Measurements from ENCODE around the gene DCTN5. TPM values are rescaled to one million over a fixed set of nuclear protein-coding genes. Genes with fewer than 3 reads are reported as not detected.
A peak's percentile ranks its signal among the peaks of the same experiment; 100 is the strongest.

The DCTN5 gene
- total RNA-seq, 2 donors from 2014 or later, result 78.7 to 81.3 TPM

DNA sequence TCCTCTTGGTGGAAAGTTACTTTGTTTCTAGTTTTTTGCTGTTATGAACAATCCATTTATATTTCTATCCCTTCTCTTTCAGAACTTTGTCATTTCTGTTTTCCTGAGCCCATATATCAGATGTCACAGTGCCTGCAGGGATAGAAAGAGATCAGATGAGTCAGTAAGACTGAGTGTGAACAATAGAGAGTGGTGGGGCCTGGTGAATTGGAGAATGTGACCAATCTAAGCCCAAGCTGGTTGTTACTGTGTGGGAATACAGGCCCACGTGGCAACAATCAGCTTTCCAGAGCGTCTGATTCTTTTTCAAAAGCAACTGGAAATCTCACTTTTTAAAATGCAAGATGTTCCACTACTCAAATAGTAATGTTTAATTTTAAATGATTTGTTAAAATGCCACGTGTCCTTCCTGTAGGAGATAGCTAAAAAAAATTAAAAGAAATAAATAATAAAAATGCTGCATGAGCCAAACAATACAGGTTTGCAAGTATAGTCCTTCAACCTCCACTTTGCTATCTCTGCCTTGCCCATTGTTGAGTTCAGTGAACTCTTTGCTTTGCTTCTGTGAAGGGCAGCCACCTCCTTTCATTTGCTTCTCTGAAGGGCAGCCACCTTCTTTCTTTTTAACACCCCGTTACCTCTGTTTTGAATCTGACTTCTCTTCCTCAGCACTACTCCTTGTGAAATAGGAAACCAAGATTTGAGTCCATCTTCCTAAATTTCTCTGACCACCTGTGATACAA is 9.6 kb downstream of the DCTN5 start:
- ATAC-seq (no peak), DNase-seq (no peak)
- intact Hi-C loops (cut with DNase I, micrococcal nuclease), result no loop called here

DNA sequence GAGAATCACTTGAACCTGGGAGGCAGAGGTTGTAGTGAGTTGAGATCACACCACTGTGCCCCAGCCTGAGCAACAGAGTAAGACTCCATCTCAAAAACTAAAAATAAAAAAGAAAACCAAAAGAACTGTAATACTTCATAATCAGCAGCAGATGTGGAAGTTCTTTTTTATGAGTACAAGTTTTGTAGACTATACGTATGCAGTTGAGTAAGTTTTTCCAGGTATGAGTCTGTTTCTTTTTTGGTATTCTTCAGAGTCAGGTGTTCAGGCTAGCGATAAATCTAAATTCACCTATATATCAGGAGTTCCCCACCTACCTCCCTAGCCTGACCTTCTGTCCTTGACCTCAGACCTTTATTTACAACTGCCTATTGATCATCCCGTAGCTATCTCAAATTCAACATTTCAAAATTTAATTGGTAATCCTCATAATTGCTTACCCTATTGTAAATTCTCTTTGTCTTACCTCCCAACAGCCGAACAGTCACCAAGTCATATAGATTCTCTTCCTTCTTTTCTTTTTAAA is 10.7 kb downstream of the DCTN5 start:
- ATAC-seq (no peak), DNase-seq (no peak)
- intact Hi-C loops (cut with DNase I, micrococcal nuclease), result no loop called here

DNA sequence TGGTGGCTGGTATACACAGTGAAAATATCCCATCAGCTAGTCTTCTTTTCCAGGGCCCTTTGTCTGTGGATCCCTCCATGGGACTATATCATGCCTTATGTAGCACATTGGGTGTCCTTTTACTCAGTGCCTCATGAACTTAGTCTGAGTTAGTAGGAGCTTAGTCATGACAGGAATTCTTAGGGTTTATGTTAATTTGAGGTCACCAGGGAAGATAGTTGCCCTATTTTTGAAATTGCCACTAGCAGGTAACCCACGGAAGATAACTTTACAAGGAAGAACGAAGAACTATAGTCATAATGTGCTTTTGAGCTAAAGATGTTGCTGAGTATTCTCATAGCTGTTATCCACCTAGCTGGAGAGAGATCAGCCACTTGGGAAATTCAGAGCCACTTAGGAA is 22.7 kb downstream of the DCTN5 start:
- intact Hi-C loops (cut with DNase I, micrococcal nuclease), result no loop called here
- DNase-seq (no peak), ATAC-seq (no peak)

DNA sequence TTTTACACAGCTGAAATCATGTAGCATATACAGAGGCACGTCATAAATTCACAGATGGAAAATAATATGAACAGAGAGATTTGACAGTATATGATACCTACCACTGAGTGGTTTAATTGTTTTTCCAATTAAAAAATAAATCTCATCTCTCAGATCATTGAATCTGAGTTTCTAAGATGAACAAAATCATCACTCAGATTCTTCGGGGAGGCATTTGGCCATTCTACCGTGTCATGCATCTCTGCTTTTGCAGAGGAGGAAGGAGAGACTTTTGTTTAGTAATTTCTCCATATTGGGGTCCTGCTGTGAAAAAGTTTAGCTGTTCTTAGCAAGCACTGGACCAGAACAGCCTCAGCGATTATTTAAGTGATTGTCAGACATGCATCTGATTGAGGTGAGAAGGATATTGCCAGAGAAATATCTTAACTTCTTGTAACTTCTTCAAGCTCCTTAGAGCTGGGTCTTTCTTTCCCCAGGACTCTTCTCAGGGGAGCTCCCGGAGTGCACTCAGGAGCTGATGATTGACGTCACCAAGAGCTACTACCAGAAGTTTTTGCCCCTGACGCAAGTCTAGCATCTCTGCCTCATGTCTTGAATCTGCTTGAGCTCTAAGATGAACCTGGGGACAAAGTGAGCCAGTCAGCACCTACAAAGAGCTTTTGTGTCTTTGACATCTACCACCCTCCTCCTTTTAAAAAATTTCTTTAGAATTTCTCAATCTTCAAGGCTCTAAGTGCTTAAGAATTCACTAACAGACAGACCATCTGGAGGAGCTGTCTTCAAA is 25.5 kb downstream of the DCTN5 start:
- no peak for DNase-seq
- no peak for ATAC-seq
- intact Hi-C loops (cut with DNase I, micrococcal nuclease), result no loop called here

DNA sequence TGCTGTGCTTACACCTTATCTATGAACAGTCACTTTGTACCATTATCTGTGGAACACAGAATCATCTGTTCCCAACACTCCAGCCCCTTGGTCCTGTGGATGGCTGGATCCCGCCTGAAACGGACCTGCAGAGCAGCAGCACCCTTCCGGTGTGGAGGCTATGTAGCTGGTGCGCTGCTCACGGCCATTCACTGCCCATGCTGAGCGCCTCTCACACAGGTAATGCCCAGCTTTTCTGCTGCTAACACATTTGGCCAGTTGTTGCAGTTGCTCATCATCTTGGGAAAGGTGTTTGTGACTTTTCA is 26.0 kb downstream of the DCTN5 start:
- intact Hi-C loops (cut with DNase I, micrococcal nuclease), result no loop called here
- DNase-seq (no peak), ATAC-seq (no peak)

DNA sequence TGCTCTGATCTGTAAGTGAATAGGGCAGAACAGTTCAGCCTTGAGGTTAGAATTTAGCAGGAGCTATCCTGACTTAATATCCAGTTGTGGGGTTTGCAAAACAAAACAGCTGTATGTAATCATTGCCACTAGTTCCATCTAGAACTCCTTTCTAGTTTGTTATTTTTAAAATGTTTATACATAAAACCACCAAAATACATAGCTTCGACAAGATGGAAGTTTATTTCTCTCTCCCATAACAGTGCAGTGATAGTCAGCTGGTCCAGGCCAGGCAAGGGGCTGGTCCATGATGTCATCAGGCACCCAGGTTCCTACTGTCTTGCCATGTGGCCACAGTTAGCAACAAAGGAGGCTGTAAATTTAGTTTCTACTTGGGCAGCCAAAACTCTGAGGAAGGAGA is 27.0 kb downstream of the DCTN5 start:
- intact Hi-C loops (cut with DNase I, micrococcal nuclease), result no loop called here
- DNase-seq (no peak), ATAC-seq (no peak)

DNA sequence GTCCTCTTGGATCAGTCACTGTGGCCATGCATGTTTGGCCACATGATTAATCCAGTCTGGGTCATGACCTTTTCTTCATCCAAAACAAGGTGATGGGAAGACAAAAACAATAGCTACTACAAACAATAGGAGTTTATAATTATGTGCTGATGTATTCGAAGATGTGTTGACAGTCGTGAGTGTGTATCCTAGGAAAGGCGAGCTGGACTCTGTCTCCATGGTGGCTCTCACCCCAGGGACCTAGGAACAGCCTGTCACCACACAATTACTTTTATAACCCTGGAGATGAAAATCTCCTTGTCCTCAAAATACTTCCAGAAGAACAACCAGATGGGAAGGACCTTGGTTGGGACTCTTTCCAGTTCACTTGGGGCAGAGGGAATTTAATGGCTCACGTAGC is 27.6 kb downstream of the DCTN5 start:
- ATAC-seq, result no peak
- no peak for DNase-seq
- intact Hi-C loops (cut with DNase I, micrococcal nuclease), result no loop called here

DNA sequence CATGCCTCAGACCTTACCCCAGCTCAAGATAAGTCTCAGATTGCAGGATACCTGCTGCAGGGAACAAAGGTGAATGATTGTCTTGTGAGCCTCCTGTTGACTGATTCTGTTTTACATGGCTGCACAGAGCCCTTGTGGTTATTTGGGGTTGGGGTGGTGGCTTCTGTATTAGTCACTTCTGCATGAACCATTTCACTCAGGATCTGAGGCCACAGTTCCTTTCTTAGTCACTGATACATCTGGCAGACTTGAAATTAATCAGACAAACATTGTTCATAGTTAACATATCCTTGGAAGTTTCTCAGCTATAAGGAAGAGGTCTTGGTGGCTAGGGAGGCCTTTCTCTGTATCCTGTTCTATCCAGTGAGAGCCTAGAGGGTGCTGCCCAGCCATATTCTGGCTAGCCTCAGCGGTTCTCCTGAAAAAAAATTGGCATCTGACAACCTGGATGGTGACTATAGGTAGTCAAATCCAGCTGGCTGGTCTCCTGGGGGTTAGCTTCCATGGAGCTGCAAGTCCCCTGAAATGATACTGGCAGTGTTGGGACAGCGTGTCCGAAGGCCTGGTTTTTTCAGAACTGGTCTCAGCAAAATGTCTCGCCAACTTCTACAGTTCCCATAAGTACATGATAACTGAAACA is 29.0 kb downstream of the DCTN5 start:
- intact Hi-C loops (cut with DNase I, micrococcal nuclease), result no loop called here
- ATAC-seq, result no peak

DNA sequence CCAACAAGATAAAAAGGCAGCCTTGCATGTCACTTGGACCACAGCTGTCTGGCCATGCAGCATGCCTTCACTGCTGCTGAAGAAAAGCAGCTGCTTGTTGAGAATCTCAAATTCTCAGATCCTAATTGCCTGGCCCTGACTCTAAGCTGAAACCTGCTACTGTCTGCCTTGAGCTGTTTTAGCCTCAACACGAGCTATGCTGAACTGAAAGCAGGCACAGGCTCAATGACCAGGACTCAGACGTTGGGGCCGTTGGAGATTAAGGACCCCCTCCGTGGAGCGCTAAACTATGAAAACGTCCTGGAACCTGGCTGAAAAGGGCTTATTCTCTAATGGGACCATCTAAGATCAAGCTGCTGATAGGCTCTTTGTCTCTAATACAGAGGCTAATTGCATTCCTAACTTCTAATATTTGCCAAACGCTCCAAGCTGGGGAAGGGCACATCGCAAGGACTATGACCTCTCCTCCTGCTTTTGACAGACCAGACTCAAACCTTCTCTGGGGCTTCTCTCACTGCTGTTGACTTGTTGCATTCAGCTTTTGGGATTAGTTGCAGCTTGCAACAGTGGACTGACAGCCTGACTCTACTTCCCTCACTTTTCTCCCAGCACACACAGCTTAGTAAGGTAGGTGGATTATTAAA is 32.8 kb downstream of the DCTN5 start:
- intact Hi-C loops (cut with DNase I, micrococcal nuclease), result no loop called here
- ATAC-seq (no peak), DNase-seq (no peak)

More for the DNA sequence above, 29.0 kb downstream of the DCTN5 start:
- no peak for DNase-seq

DNA sequence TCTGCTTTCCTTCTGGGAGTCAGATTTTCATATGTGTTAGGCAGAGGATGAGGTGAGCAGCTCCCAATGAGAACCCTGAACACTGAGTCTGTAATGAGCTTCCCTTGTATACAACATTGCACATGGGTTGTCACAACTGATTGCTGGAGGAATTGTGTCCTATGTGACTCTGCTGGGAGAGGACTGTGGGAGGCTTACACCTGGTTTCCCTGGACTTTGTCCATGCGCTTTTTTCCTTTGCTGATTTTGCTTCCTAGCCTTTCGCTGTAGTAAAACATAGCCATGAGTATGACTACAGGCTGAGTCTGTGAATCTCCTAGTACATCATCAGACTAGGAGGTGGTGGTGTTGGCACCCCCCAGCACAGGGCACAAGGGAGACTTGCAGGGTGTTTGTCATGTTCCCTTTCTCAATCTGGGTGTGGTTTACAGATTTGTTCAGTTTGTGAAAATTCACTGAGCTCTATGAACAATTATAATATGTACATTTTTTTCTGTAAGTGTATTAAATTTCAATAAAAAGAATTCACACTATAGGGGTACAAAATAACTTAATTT is 35.7 kb downstream of the DCTN5 start:
- intact Hi-C loops (cut with DNase I, micrococcal nuclease), result no loop called here
- no peak for DNase-seq
- ATAC-seq, result peak; percentile 56

DNA sequence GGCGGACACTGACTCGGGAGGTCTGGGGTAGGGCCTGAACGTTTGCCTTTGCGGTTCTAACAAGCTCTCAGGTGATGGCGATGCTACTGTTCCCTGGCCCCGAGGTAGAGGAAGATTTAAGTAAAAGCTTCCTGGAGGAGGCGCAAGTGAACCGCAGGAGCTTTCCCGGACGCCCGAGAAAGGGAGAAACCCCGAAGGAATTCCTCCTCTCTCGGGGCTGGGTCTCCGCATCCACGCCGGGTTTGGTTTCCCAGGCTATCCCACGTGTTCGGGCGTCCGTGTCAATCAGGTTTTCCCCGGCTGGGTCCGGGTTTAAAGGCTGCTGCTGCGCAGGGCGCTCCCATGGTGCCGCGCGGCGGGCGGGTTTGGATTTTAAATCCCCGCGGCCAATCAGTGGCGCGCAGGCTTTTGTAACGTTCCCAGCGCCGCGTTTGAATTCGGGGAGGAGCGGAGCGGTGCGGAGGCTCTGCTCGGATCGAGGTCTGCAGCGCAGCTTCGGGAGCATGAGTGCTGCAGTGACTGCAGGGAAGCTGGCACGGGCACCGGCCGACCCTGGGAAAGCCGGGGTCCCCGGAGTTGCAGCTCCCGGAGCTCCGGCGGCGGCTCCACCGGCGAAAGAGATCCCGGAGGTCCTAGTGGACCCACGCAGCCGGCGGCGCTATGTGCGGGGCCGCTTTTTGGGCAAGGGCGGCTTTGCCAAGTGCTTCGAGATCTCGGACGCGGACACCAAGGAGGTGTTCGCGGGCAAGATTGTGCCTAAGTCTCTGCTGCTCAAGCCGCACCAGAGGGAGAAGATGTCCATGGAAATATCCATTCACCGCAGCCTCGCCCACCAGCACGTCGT is 37.4 kb downstream of the DCTN5 start, which contains the start of gene PLK1:
PLK1 (plus strand) TSS at position 460 of the 844 bp plus-strand sequence; CDS start at position 504, 44 bp downstream.
- DNase-seq (peak; percentile 79 to 89), ATAC-seq (peak; percentile 82)
- intact Hi-C loops (cut with DNase I, micrococcal nuclease), result no loop called here

DNA sequence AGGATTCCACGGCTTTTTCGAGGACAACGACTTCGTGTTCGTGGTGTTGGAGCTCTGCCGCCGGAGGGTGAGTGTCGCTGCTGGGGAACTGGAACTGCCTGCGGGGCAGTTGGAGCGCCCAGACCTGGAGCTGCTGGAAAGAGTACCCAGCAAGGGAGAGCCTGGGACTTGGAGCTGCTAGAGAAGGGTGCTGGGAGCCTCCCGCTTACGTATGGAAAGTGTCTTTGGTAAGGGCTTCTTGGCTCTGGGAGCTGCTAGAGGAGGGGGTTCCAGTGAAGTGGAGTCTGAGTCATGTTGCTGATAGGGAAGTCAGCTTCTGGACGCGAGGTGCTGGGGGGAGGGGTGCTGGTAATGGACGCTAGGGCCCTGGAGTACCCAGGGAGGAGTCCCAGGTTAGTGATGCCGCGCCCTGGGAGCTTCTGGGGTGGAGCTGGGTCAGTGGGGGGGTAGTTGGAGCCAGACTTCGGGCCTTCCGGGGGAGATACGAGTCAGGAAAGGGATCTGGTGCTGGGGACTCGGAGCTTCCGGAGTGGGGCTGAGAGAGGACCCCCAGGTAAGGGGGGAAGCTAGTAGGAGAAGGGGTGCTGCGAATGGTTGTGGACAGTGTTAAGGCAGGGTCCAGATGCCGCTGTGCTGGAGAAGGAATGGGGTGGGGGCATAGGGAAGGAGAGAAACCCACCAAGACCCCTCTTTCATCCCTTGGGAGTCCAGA is 38.2 kb downstream of the DCTN5 start:
- intact Hi-C loops (cut with DNase I, micrococcal nuclease), result no loop called here
- ATAC-seq, result peak; percentile 57
- DNase-seq, result peak; percentile 69 to 74

DNA sequence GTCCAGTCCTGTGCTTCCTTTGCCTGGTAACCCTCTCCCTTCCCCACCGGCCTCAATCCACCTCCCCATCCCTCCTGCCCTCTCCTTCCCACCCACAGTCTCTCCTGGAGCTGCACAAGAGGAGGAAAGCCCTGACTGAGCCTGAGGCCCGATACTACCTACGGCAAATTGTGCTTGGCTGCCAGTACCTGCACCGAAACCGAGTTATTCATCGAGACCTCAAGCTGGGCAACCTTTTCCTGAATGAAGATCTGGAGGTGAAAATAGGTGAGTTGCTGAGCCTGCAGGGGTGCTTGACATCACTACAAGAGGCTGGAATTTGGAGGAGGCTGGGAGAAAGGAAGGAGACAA is 38.7 kb downstream of the DCTN5 start:
- ATAC-seq (no peak), DNase-seq (no peak)
- intact Hi-C loops (cut with DNase I, micrococcal nuclease), result no loop called here

DNA sequence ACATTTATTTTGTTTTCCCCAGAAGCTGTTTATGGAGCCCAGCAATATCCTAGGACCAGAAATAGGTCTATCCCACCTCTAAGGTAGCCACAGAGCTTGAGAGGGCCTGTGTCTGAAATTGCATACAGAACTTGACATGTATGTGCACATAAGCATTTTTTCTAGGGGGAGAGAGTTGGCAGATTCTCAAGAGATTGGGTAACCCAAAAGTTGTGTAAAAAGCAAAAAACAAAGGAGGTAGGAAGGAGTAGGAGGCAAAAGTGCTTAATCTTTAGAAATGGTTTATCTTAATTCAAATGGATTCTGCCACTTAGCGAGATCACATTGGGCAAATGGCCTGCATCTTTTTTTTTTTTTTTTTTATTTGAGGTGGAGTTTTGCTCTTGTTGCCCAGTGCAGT is 40.9 kb downstream of the DCTN5 start:
- no peak for ATAC-seq
- no peak for DNase-seq
- intact Hi-C loops (cut with DNase I, micrococcal nuclease), result no loop called here

DNA sequence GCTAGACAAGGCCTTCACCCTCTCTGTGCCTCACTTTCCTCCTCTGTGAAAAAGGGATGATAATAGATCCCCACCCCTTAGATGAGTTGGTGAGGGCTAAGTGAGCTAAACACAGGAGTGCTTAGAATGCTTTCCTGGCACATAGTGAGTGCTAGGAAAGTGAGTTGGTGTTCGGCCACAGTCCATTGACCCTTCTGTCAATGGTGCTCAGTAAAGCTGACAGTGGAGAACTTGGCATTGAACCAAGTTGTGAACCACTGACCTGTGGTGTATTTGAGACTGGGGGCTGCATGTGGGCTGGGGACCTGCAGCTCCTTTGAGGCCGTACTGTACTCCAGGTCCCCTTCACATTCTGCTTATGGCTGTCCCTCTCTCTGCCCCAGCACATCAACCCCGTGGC is 42.2 kb downstream of the DCTN5 start:
- intact Hi-C loops (cut with DNase I, micrococcal nuclease), result no loop called here
- no peak for DNase-seq
- ATAC-seq, result no peak

DNA sequence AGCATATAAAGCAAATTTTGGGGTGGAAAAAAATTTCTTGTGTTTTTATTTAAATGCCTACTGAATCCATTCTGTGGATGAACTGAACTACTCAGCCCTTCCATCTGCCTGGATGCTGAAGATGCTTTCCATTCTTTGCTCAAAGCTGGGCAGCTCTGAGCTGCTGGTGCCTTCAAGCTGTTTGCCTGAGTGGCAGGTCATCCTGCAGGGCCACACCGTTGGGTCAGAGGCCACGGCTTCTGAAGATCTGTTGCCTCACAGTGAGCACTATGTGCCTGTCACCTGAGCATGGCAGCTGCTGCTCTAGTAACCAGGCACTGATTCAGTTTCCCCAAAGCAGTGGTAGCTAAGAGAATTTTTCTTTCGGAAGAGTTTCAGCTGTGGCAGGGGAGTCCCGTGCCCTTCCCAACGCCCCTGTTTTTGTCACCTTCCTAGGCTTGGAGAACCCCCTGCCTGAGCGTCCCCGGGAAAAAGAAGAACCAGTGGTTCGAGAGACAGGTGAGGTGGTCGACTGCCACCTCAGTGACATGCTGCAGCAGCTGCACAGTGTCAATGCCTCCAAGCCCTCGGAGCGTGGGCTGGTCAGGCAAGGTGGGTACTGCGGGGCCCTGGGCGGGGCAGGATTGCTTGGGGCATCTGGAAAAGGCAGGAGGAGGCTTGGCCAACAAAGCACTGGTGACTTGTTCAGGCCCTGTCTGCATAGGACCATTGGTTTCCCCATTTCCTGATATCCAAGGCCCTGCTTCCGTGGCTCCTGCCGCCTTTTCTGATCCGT is 46.0 kb downstream of the DCTN5 start:
- intact Hi-C loops (cut with DNase I, micrococcal nuclease), result no loop called here
- DNase-seq (no peak), ATAC-seq (peak; percentile 6)
